GM23338 (cell line): ENCODE data around the gene RPL27A.

Experiments
- CREB1 ChIP-seq: fragments of 250-450 bp; sonication (Bioruptor Pico); IDR thresholded peaks from 2 replicates; pipeline ENCODE4 v1.5.0; 2020; ENCODE audit warnings: low read depth, mild to moderate bottlenecking, moderate library complexity
- CTCF ChIP-seq, 2 experiments: fragments of 200-600 bp in 1 of 2; sonication (generic) in 1 of 2; conservative IDR thresholded peaks; 2 replicates each; pipeline versions ENCODE4 v1.5.1 to v1.6.1; 2016 to 2017; ENCODE audit warnings: antibody characterized with exemption in 2 of 2, low read depth in 2 of 2, mild to moderate bottlenecking in 2 of 2, moderate library complexity in 1 of 2
- ETS1 ChIP-seq: IDR thresholded peaks from 2 replicates; pipeline ENCODE4 v1.6.1; 2016; ENCODE audit warnings: antibody characterized with exemption
- EZH2 ChIP-seq: fragments of 200-600 bp; sonication (generic); IDR thresholded peaks from one replicate; pipeline ENCODE4 v1.8.0; 2017; ENCODE audit warnings: antibody characterized with exemption, mild to moderate bottlenecking, low read depth; ENCODE audit not compliant: unreplicated experiment
- EZH2phosphoT487 ChIP-seq: fragments of 200-600 bp; sonication (generic); IDR thresholded peaks from one replicate; pipeline ENCODE4 v1.8.1; 2018; ENCODE audit warnings: antibody characterized with exemption; ENCODE audit not compliant: unreplicated experiment
- JUNB ChIP-seq: IDR thresholded peaks from one replicate; pipeline ENCODE4 v1.6.1; 2016; ENCODE audit warnings: antibody characterized with exemption; ENCODE audit not compliant: unreplicated experiment
- NANOG ChIP-seq: IDR thresholded peaks from 2 replicates; pipeline ENCODE4 v1.6.1; 2016; ENCODE audit warnings: antibody characterized with exemption, borderline replicate concordance
- POLR2AphosphoS5 ChIP-seq: IDR thresholded peaks from 2 replicates; pipeline ENCODE4 v1.6.1; 2016; ENCODE audit warnings: antibody characterized with exemption, low read depth
- REST ChIP-seq: IDR thresholded peaks from one replicate; pipeline ENCODE4 v1.6.1; 2018; ENCODE audit warnings: antibody characterized with exemption; ENCODE audit not compliant: unreplicated experiment
- STAT1 ChIP-seq: IDR thresholded peaks from one replicate; pipeline ENCODE4 v1.6.1; 2016; ENCODE audit warnings: antibody characterized with exemption; ENCODE audit not compliant: unreplicated experiment
- ZNF462 ChIP-seq: fragments of 250-450 bp; sonication (Bioruptor Pico); IDR thresholded peaks from 2 replicates; pipeline ENCODE4 v1.5.0; 2020; ENCODE audit warnings: mild to moderate bottlenecking, moderate library complexity

GRCh38 chr11:8719721-8720120 is 37.1 kb downstream of the RPL27A start:
- no peak for TF ChIP-seq CTCF (conservative IDR thresholded peaks at IDR 0.05; ENCODE audit: low read depth in 2 of 2)
- no peak for TF ChIP-seq REST
- TF ChIP-seq CREB1 = no peak
- TF ChIP-seq EZH2 = no peak
- no peak for TF ChIP-seq POLR2AphosphoS5
- TF ChIP-seq STAT1 = no peak
- TF ChIP-seq JUNB = no peak
- no peak for TF ChIP-seq EZH2phosphoT487
- no peak for TF ChIP-seq NANOG
- TF ChIP-seq ZNF462 (CRISPR knock-in tag) = no peak
- TF ChIP-seq ETS1 = no peak
